T-helper 9 cell (primary cell): ENCODE measurements around the gene TRMT112.
A peak's percentile ranks its signal among the peaks of the same experiment; 100 is the strongest.

Source experiments
- DNase-seq: peaks from one replicate; pipeline ENCODE4 v3.0.0-alpha.2; 2020

The TRMT112 gene

GRCh38 chr11:64349404-64349803, 32.0 kb upstream of the TRMT112 start:
- no peak for DNase-seq

- DNase-seq: no peak
Observed at GRCh38 chr11:64349025-64349387, 31.6 kb upstream of the TRMT112 start.

- no peak for DNase-seq
Observed at GRCh38 chr11:64348383-64349024, 31.1 kb upstream of the TRMT112 start.

GRCh38 chr11:64347193-64347867, 30.0 kb upstream of the TRMT112 start:
- no peak for DNase-seq

GRCh38 chr11:64344787-64345186, 27.4 kb upstream of the TRMT112 start:
- DNase-seq: no peak

GRCh38 chr11:64343767-64344559, 26.6 kb upstream of the TRMT112 start:
- DNase-seq: no peak

- no peak for DNase-seq
Observed at GRCh38 chr11:64342869-64343745, 25.7 kb upstream of the TRMT112 start.

- DNase-seq: peak; percentile 89
Observed at GRCh38 chr11:64341851-64342791, 24.8 kb upstream of the TRMT112 start.

GRCh38 chr11:64341429-64341828, 24.1 kb upstream of the TRMT112 start:
- DNase-seq: no peak

- DNase-seq: peak; percentile 77
Observed at GRCh38 chr11:64340671-64341335, 23.4 kb upstream of the TRMT112 start.

GRCh38 chr11:64339754-64340408, 22.5 kb upstream of the TRMT112 start, which contains the start of gene CCDC88B:
Gene CCDC88B, plus strand, starts transcription at chr11:64340204. Its CDS starts 63 bp downstream, at chr11:64340267.
- DNase-seq: peak; percentile 82

GRCh38 chr11:64339286-64339685, 21.9 kb upstream of the TRMT112 start:
- no peak for DNase-seq

- no peak for DNase-seq
Observed at GRCh38 chr11:64338716-64339115, 21.4 kb upstream of the TRMT112 start.

GRCh38 chr11:64337538-64338249, 20.3 kb upstream of the TRMT112 start:
- no peak for DNase-seq

- no peak for DNase-seq
Observed at GRCh38 chr11:64334764-64335735, 17.7 kb upstream of the TRMT112 start.

GRCh38 chr11:64333556-64333955, 16.2 kb upstream of the TRMT112 start:
- no peak for DNase-seq

- peak; percentile 47 for DNase-seq
Observed at GRCh38 chr11:64331569-64332371, 14.4 kb upstream of the TRMT112 start.

GRCh38 chr11:64330888-64331287, 13.5 kb upstream of the TRMT112 start:
- no peak for DNase-seq
